Lower leg skin (tissue), 4 donors: Measurements from ENCODE around the gene DCDC2B. TPM values are rescaled to one million over a fixed set of nuclear protein-coding genes. Genes with fewer than 3 reads are reported as not detected.

ENCODE experiments used
- DNase-seq, 2 donors: peaks; one replicate each; pipeline ENCODE4 v3.0.0-alpha.2; 2019; ENCODE audit warnings: low spot score in 2 of 2
- H3K4me3 ChIP-seq: fragments of 200-600 bp; sonication (generic); 2 replicates; pipeline ENCODE4 v1.5.1; 2017; ENCODE audit warnings: mild to moderate bottlenecking, low read depth; ENCODE audit not compliant: poor library complexity, severe bottlenecking
- POLR2A ChIP-seq, 2 donors: fragments of 450-650 bp; IDR thresholded peaks; one replicate each; pipeline ENCODE4 v1.6.1; 2016 to 2017; ENCODE audit warnings: antibody characterized with exemption in 2 of 2, mild to moderate bottlenecking in 1 of 2, moderate library complexity in 1 of 2
- WGBS, 2 donors: methylation state at CpG; one replicate each; pipeline ENCODE4 v1.1.5; 2018; 5-methylcytosine and 5-hydroxymethylcytosine counted together
- intact Hi-C: fragments of 100-400 bp; cut with DNase I; formaldehyde crosslinking; loops from one replicate; pipeline ENCODE4 v1.15.0; 2023; ENCODE audit warnings: low total_unique reads
- total RNA-seq, 4 donors: library from RNA; depleted of rRNA; stranded (reverse); fragments of >200 nt; gene quantifications; one replicate each; pipeline ENCODE4 v1.1.0, GENCODE V29; 2016
- TF ChIP-seq, protein P1 (sequence below), 3 donors: fragments of 450-650 bp; IDR thresholded peaks; one replicate each; pipeline ENCODE4 v1.5.1; 2016; ENCODE audit warnings: antibody characterized with exemption in 3 of 3, mild to moderate bottlenecking in 3 of 3, moderate library complexity in 2 of 3

Gene DCDC2B
- total RNA-seq, 4 donors from 2014 or later, result not detected

DNA sequence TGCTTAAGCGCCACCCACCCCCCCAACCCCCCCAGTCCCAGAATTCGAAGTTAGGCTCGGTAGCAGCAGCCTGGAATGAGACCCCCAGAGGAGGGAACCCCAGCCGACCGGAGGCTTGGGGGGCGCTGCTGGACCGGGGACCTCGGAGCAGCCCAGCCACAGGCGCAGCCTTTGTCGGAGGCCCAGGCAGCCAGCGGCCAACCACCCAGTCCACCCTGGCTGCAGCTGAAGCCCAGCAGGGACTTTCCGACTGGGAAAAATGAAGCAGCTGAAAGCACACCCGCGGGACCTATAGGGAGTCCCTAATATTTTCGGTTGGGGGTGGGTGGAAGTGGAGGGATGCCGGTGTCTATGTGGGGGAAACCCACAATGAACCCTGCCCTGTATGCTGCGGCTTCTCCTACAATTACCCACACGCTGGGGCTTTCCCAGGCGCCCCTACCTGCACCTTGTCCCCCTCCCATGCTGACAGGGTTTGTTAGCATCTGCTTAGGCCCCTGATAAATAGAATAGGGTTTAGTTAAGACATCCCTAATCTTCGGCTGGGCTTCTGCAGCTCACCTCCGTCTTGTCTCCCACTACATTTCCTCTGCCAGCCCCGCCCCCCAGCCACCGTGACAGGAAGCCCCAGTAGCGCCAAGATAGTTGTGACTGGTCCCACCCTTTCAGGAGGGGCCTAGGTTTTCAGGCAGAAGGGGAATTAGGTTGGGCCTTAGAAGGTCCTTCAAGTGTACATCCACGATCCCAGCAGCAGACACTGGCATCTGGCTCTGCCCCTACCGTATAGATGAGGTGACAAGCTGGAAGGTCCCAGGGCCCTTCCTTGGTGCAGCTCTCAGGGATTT, 7.7 kb upstream of the DCDC2B start:
- intact Hi-C loops, result no loop called here
- peak overlapping the region; percentile 49 for H3K4me3 ChIP-seq
- DNase-seq, result peak; percentile 69 to 93
- no peak for TF ChIP-seq POLR2A (IDR thresholded peaks at IDR 0.05)
- TF ChIP-seq, protein P1, sequence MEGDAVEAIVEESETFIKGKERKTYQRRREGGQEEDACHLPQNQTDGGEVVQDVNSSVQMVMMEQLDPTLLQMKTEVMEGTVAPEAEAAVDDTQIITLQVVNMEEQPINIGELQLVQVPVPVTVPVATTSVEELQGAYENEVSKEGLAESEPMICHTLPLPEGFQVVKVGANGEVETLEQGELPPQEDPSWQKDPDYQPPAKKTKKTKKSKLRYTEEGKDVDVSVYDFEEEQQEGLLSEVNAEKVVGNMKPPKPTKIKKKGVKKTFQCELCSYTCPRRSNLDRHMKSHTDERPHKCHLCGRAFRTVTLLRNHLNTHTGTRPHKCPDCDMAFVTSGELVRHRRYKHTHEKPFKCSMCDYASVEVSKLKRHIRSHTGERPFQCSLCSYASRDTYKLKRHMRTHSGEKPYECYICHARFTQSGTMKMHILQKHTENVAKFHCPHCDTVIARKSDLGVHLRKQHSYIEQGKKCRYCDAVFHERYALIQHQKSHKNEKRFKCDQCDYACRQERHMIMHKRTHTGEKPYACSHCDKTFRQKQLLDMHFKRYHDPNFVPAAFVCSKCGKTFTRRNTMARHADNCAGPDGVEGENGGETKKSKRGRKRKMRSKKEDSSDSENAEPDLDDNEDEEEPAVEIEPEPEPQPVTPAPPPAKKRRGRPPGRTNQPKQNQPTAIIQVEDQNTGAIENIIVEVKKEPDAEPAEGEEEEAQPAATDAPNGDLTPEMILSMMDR (IDR thresholded peaks at IDR 0.05), result no peak
- 5% methylated on average over 22 to 24 of the region's 26 CpGs for WGBS, 2 donors

DNA sequence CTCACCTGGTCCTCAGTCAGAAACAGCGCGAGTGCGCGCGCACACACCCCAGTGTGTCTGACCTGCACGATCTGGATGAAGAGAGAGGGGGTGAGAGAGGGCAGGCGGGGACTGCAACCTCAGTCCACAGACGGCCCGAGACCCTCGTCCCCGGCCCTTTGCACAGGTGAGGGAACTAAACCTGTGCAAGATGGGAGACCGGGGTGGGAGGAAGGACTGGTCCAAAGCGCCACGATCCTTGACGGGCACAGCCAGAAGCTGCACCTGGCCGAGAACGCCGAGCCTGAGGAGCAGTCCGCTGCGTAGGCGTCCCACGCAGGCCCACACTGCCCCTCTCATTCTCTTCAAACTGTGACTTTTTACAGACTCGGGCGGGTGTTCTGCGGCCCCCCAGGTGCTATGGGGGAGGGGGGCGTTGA, 3.9 kb upstream of the DCDC2B start:
- H3K4me3 ChIP-seq, result peak overlapping the region; percentile 45
- 24 to 29% methylated on average over 26 of the region's 26 CpGs for WGBS, 2 donors
- intact Hi-C loops, result no loop called here

DNA sequence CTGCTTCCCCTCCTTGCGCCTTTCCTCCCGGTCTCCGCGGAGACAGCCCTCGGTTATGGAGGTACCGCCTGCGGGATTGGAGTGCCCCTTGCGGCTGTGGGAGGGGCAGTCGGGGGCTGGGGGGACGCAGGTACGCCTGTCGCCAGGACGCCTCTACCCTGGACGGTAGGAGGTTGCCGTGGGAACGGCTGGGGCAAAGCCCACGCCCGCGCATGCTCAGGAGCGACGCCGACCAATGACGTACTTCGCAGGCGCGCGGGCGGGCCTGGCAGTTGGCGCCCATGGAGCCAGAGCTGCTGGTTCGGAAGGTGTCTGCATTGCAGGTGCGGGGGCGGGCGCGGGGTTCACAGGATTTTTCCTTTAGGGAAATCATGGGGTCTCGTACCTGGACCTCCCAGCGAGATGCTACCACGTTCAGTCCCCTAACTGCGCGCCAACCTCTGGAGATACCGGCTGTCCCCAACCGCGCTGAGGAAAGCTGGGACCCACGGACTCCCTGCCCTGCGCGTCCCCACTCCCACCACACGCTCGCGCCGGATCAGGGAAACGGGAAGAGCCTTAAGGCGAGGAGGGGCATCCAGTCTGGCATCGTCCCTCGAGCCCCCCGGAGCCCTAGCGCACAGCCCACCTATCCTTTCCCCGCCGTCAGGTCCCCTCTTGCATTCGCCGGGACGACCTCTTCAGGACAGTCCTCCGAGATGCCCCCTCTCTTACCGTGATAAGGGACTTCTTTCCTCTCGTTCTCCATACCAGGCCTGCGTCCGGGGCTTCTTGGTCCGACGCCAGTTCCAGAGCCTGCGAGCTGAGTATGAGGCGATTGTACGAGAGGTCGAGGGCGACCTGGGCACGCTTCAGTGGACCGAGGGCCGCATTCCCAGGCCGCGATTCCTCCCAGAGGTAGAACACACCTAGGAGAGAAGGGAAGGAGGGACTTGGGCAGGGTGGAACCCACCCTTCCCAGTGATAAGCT, 3.2 kb upstream of the DCDC2B start, which contains the start of gene IQCC:
IQCC (plus strand) TSS at position 271 of the 970 bp plus-strand sequence; CDS start at position 282, 11 bp downstream.
- peak; percentile 80 to 97 for DNase-seq
- WGBS, 2 donors, result 1 to 2% methylated on average over 48 to 77 of the region's 77 CpGs
- peak within 1 kb of the TSS; percentile 45 for H3K4me3 ChIP-seq
- intact Hi-C loops, result no loop called here
- TF ChIP-seq, protein P1 (IDR thresholded peaks at IDR 0.05), result no peak
- no peak for TF ChIP-seq POLR2A (IDR thresholded peaks at IDR 0.05)

More for the DNA sequence above, 3.9 kb upstream of the DCDC2B start:
- TF ChIP-seq POLR2A (IDR thresholded peaks at IDR 0.05), result no peak
- TF ChIP-seq, protein P1 (IDR thresholded peaks at IDR 0.05), result no peak
- DNase-seq, result no peak

DNA sequence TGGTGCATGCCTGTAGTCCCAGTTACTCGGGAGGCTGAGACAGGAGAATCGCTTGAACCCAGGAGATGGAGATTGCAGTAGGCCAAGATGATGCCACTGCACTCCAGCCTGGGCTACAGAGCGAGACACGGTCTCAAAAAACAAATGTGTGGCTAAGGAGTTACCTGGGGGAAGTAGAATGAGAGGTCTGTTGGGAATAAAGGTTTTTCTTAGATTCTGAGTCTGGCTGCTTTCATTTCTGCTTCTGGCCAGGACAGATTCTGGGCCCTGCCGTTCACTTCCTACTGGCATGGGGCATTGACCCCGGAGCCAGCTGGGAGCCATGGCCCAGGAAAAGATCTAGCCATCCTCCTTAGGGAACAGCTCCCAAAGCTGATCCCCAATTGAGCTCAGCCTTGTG, 420 bp upstream of the DCDC2B start:
- TF ChIP-seq, protein P1 (IDR thresholded peaks at IDR 0.05), result no peak
- TF ChIP-seq POLR2A (IDR thresholded peaks at IDR 0.05), result no peak
- no peak overlapping the region for H3K4me3 ChIP-seq
- WGBS, 2 donors, result 84 to 86% methylated on average over 6 of the region's 6 CpGs
- DNase-seq, result no peak
- intact Hi-C loops, result no loop called here

DNA sequence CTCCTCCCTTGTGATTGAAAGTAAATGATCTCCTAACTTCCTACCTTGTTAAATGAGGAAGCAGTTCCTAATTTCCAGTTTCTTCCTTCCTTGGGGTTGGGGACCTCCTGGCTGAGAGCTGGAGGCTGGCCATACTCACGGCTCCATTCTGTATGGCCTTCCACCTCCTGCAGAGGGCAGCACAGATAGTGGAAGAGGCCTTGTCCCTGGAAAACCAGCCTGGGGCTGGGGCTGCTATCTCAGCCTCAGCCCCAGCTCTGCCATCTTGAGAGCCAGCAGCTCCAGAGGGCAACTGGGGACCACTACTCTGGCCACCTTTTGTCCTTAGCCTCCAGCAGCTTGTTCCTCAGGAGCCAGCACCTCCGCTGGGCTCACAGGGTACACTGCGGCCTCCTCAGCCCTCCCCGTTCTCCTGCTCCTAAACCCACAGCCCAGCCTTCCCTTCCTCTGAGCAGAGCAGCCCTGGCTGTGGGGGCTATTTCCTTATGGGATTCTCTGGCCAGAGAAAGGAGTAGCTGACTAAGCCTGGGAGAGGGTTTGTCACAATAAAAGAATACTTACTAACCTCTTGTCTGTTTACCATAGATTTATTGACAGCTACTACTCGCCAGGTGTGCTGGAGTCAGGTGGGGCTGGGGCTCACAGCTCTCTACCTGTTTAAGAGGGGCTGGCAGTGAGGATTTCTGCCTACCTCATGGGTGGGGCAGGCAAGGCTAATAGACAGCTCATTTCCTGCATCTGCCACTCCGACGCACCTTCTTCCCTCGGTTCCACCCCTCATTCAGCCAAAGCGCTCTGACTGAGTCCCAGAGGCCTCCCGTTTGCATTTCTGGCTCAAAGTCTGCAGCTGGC, 7.0 kb downstream of the DCDC2B start:
- TF ChIP-seq, protein P1 (IDR thresholded peaks at IDR 0.05), result no peak
- TF ChIP-seq POLR2A (IDR thresholded peaks at IDR 0.05), result no peak
- intact Hi-C loops, result no loop called here
- no peak for DNase-seq
- no peak overlapping the region for H3K4me3 ChIP-seq
- 61 to 70% methylated on average over 10 of the region's 10 CpGs for WGBS, 2 donors
